OCI-M2 (cell line): Measurements from ENCODE around the gene ITPK1.

Experiments used
- DNase-seq: peaks from one replicate; lab custom pipeline; 2025; ENCODE audit not compliant: unreplicated experiment; lab: John Stamatoyannopoulos, UW

Gene ITPK1

GRCh38 chr14:92902191-92902590 lies 213.5 kb downstream of the ITPK1 start:
- no peak for DNase-seq

GRCh38 chr14:92900660-92901059 lies 215.1 kb downstream of the ITPK1 start:
- DNase-seq, result no peak

- DNase-seq, result no peak
Observed at GRCh38 chr14:92898566-92899131, 217.1 kb downstream of the ITPK1 start.

- no peak for DNase-seq
Observed at GRCh38 chr14:92897922-92898565, 217.7 kb downstream of the ITPK1 start.

- no peak for DNase-seq
Observed at GRCh38 chr14:92895352-92895878, 220.3 kb downstream of the ITPK1 start.

- DNase-seq, result no peak
Observed at GRCh38 chr14:92892589-92892988, 223.1 kb downstream of the ITPK1 start.

GRCh38 chr14:92890830-92891588 lies 224.7 kb downstream of the ITPK1 start:
- DNase-seq, result no peak

GRCh38 chr14:92888896-92889295 lies 226.8 kb downstream of the ITPK1 start:
- no peak for DNase-seq

GRCh38 chr14:92887157-92887556 lies 228.6 kb downstream of the ITPK1 start:
- DNase-seq, result no peak
